NCI-H146 treated with DMSO at 0.1 percent for 48 hours (cell line): ENCODE measurements around the gene IRX5.

Source experiments
- DNase-seq: peaks from one replicate; lab custom pipeline; 2025; ENCODE audit not compliant: unreplicated experiment; lab: John Stamatoyannopoulos, UW

The IRX5 gene

GRCh38 chr16:54930869-54931119, 129 bp downstream of the IRX5 start:
- DNase-seq, result no peak

DNA sequence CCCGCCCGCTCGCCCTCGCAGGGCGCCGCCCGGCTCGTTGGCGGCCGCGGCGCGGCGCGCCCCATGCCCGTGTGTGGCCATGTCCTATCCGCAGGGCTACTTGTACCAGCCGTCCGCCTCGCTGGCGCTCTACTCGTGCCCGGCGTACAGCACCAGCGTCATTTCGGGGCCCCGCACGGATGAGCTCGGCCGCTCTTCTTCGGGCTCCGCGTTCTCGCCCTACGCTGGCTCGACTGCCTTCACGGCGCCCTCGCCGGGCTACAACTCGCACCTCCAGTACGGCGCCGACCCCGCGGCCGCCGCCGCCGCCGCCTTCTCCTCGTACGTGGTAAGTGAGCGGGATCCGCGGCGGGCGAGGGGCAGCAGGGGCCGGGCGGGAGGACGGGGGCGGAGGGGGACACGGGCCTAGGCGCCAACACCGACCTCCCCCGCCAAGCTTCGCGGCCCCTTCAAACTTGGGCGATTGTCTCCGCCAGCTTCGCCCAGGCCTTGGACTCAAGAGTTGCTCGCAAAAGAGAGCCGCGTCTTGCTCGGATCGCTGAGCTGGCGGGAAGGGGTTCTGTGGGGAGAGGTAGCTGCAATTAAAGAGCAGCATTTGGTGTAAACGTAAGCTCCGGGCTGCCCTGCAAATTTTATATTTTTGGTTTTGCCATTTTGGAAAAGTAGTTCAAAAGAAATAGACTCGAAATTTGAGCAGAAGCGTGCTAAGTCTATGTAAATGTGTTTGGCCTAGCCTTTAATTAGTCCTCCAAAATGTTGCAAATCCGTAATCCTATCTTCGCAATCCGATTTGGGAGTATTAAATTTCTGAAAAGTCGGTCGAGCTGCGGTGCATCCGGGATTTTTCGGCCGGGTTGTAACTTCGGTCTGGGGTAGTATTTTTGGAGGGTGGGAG, 702 bp downstream of the IRX5 start:
- DNase-seq, result peak; percentile 4

- no peak for DNase-seq
These were observed 1.5 kb downstream of the IRX5 start for GRCh38 chr16:54932021-54932660.

DNA sequence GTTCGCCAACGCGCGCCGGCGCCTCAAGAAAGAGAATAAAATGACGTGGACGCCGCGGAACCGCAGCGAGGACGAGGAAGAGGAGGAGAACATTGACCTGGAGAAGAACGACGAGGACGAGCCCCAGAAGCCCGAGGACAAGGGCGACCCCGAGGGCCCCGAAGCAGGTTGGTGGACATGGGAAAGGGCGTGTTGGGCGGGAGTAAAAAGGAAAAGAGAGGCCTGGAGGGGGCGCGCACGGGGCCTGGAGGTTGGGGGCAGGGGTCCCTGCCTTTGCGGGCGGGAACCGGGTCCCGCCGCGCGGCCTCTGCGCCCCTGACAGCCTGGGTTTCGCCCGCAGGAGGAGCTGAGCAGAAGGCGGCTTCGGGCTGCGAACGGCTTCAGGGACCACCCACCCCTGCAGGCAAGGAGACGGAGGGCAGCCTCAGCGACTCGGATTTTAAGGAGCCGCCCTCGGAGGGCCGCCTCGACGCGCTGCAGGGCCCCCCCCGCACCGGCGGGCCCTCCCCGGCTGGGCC, 2.1 kb downstream of the IRX5 start:
- DNase-seq, result no peak

GRCh38 chr16:54933281-54934011, 2.8 kb downstream of the IRX5 start:
- DNase-seq, result no peak

GRCh38 chr16:54934481-54935265, 4.0 kb downstream of the IRX5 start:
- no peak for DNase-seq

DNA sequence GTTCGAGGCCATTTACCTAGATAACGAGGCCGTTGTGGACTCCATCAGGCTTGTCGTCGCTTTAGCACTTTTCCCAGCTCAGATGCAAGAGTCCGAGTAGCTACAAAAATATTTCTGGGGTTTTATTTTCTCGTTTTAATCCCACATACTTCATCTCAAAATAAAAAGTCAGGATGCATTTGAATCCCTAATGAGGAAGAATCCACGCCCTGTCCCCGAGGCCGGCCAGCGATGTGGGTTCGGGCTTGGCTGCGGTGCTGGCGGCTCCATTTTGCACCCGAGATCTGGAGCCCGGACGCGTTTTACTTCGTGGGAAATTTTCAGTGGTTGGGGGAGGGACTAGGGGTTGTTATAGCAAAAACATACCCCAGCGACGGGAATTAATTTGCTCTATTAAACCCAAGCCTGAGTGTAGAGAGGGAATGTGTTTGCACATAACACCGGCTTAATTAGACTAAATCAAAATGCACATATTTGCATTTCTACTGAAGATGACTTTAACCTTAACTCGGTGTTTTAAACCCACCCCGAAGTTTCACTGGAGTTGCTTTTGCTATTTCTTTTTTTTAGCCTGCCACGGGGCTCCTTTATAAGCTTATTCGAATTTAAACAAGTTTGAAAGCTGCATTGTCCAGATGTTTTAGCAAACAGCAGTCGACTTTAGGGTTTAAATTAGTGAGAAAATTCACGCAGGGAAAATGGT, 4.8 kb downstream of the IRX5 start:
- DNase-seq, result no peak

DNA sequence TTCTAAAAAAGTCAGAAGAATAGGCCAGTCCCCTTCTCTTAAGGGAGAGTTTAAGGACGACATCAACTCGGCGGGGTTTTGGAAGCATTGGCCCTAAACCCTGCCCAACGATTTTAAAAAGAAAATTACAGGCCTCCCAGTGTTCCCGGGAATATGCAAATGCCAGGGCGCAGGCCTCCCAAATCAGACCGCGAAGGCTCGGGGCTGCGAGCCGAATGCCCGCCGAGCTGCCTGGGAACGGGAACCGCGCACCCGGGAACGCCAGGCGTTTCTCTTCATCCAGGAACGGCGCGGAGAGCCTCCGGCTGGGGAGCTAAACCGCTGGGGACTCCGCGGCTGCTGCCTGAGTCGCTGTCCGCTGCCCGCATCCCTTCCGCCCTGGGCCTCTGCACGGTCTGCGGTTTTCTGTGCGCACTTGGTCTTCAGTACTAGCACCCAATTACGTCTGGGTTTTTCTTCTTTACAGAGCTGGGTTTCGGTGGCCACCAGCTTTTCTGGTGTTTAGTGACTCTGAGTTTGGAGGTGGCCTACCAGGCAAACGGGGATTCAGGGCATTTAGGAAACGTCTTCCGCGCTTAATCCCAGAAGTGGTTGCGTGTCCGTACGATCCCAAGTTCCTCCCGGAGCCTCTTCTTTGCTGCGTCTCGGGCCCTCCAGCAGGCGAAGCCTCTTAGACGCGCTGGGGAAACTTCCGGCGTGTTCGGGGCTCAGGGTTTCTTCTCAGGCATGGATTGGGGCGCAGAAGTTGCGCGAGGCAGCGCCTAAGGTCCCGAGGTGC, 5.7 kb downstream of the IRX5 start:
- no peak for DNase-seq

- no peak for DNase-seq
These were observed 6.5 kb downstream of the IRX5 start for GRCh38 chr16:54936979-54937670.

DNA sequence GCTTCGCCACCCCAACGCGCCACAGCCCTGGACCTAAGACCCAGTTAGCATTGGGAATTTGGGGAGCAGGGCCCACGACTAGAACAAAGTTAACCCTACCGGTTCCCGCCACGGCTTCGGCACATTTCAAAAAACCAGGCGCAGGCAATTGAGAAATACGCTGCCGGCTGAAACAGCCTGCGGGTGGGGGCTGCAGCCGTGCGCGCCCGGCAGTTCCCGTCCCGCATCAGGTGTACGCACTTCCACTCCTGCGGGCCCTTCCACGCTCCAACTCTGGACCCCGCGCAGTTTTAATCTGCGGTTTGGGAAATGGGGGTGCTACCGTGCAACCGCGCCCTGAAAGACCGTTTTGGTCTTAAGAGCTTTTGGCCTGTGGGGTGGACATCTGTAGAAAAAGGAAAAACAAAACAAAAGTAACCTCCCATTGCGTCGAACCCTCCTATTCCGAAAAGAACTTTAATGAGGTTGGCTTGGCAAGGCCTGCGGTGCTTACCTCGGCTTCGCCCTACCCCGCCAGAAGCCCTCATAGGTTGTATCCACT, 7.1 kb downstream of the IRX5 start:
- no peak for DNase-seq

GRCh38 chr16:54938212-54939028, 7.8 kb downstream of the IRX5 start:
- no peak for DNase-seq

GRCh38 chr16:54939029-54939346, 8.3 kb downstream of the IRX5 start:
- DNase-seq, result no peak

DNA sequence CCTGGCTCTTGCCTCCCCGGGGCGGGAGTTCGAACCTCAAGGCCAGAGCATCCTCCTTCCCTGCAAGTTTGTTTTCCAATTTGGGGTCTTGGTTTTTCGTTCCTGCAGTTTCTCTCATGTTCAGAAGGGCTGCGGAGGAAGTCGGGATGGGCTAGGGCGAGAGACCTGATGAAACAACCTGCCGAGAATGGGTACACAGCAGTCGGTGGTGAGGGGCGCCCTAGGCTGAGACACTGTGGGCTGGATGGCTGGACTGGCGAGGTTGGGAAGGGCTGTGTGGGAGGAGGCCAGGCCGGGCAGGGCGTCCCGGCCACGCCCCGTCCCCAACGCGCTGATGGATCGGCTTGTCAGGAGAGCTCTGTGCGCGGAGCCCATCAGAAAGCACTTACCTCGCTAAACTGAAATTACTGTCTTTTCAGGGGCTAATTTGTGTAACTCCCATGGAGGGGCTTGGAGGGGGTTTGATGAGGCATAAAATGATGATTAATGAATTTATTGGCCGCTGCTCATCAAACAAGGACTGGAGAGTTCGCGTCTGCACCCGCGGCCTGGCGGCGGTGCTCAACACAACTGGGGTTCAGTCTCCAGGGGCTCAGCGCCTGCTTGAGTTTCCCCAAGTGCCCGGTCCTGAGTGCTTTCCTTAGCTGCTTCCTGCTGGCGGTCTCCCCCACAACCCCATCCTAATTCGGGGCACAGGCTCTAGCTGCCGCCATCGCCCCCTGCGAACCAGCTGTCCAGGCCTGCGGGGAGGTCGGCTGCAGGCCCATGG, 9.0 kb downstream of the IRX5 start:
- no peak for DNase-seq

DNA sequence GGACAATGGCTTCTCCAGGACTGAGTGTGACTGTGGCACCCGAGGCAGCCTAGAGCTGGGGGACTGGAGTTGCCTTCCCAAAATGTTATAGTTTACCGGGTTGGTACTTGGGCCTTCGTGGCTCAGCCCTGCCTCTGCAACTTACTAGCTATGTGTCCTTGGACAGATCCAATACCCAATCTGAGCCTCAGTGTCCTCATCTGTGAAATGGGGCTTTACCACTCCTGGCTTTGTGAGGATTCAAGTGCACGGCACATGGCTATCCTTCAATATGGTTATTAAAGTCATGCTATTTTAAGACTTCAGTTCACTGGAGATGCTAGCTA, 9.6 kb downstream of the IRX5 start:
- no peak for DNase-seq

DNA sequence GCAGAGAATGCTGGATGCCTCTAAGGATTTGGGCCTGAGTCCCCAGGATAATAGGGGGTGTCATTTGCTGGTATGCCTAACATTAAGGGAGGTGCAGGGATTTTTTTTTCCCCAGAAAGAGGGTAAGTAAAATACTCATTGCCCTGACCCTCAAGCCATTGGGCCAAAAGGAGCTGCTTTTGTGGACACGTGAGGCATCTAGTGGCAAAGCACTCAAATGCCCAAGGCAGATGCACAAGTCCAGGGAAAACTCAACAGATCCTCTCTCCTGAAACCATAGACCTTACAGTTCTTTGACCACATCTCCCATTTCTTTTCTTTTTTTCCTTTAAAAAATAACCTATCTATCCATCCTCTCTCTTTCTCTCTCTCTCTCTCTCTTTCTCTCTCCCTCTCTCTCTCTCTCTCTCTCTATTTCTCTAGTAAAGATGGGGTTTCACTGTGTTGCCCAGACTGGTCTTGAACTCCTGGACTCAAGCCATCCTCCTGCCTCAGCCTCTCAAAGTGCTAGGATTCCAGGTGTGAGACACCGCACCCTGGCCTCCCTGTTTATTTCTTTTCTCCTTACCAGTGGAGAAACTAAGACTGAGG, 11.8 kb downstream of the IRX5 start:
- DNase-seq, result no peak

- DNase-seq, result no peak
These were observed 13.3 kb downstream of the IRX5 start for GRCh38 chr16:54944002-54944401.

- DNase-seq, result no peak
These were observed 14.4 kb downstream of the IRX5 start for GRCh38 chr16:54945063-54945462.
